BLaER1 (cell line): ENCODE results near the gene PBX1.

ENCODE experiments used
- H3K27ac ChIP-seq: shearing (Covaris generic); formaldehyde crosslinking; 2 replicates; pipeline ENCODE4 v1.8.1; 2022
- H3K27me3 ChIP-seq: shearing (Covaris generic); formaldehyde crosslinking; 2 replicates; pipeline ENCODE4 v1.8.1; 2022
- H3K36me3 ChIP-seq: shearing (Covaris generic); formaldehyde crosslinking; 2 replicates; pipeline ENCODE4 v1.8.1; 2022
- H3K4me1 ChIP-seq: shearing (Covaris generic); formaldehyde crosslinking; 2 replicates; pipeline ENCODE4 v1.8.1; 2022
- H3K4me2 ChIP-seq: shearing (Covaris generic); formaldehyde crosslinking; 2 replicates; pipeline ENCODE4 v1.8.1; 2022
- H3K4me3 ChIP-seq: shearing (Covaris generic); formaldehyde crosslinking; 2 replicates; pipeline ENCODE4 v1.8.1; 2022
- H3K9ac ChIP-seq: shearing (Covaris generic); formaldehyde crosslinking; 2 replicates; pipeline ENCODE4 v1.8.1; 2022
- H3K9me3 ChIP-seq: shearing (Covaris generic); formaldehyde crosslinking; 2 replicates; pipeline ENCODE4 v1.8.1; 2022
- H4K20me1 ChIP-seq: shearing (Covaris generic); formaldehyde crosslinking; 2 replicates; pipeline ENCODE4 v1.8.1; 2022
- Cebpa-rat ChIP-seq: shearing (Covaris generic); IDR thresholded peaks from 2 replicates; pipeline ENCODE4 v1.8.1; 2022

Gene PBX1

DNA sequence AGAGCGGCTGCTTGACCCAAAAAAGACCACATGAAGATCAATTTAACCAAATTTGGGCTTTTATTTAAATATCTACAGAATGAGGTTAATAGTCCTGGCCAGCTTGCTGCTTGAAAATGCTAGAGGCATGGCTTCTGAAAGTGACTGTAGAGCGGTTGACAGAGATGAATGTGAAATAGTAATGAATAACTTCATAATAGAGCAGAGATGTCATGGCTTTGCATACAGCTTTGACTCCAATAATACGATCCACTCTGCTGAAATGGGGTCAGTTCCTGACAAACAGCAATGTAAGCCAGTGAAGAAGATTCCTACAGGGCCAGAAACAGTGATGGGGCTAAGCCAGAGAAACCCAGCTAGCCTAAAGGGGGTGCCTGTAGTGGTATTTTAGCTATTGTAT lies 183.8 kb downstream of the PBX1 start:
- Histone ChIP-seq H3K27ac (no peak overlapping the region), H3K27me3 (no peaks in the 10 kb centered on the region), H3K4me1 (peaks cover 23% of the 10 kb centered on the region), H3K36me3 (peaks cover 73% of the 10 kb centered on the region; the same call in 1 of the 2 replicates), H4K20me1 (peaks cover 100% of the 10 kb centered on the region), H3K4me2 (no peak overlapping the region), H3K9ac (no peak overlapping the region), H3K9me3 (no peaks in the 10 kb centered on the region), H3K4me3 (no peak overlapping the region)
- no peak for TF ChIP-seq Cebpa-rat

- Histone ChIP-seq H3K9ac (no peak overlapping the region), H3K4me3 (no peak overlapping the region), H3K9me3 (no peaks in the 10 kb centered on the region), H3K27ac (no peak overlapping the region), H3K4me1 (peaks cover 31% of the 10 kb centered on the region), H3K27me3 (no peaks in the 10 kb centered on the region), H4K20me1 (peaks cover 100% of the 10 kb centered on the region), H3K36me3 (peaks cover 75% of the 10 kb centered on the region), H3K4me2 (no peak overlapping the region)
- no peak for TF ChIP-seq Cebpa-rat
Measured at GRCh38 chr1:164743976-164744375, 185.0 kb downstream of the PBX1 start.

GRCh38 chr1:164745736-164746135 lies 186.8 kb downstream of the PBX1 start:
- no peak overlapping the region for H3K27ac ChIP-seq
- H3K4me2 ChIP-seq, result no peak overlapping the region
- H3K9ac ChIP-seq, result no peak overlapping the region
- no peaks in the 10 kb centered on the region for H3K27me3 ChIP-seq
- peaks cover 81% of the 10 kb centered on the region for H3K36me3 ChIP-seq
- peaks cover 31% of the 10 kb centered on the region for H3K4me1 ChIP-seq
- no peak for TF ChIP-seq Cebpa-rat
- H4K20me1 ChIP-seq, result peaks cover 100% of the 10 kb centered on the region
- H3K4me3 ChIP-seq, result no peak overlapping the region
- H3K9me3 ChIP-seq, result no peaks in the 10 kb centered on the region

GRCh38 chr1:164746632-164747031 lies 187.6 kb downstream of the PBX1 start:
- H3K9ac ChIP-seq, result no peak overlapping the region
- TF ChIP-seq Cebpa-rat, result no peak
- H4K20me1 ChIP-seq, result peaks cover 100% of the 10 kb centered on the region
- no peak overlapping the region for H3K4me2 ChIP-seq
- peaks cover 31% of the 10 kb centered on the region for H3K4me1 ChIP-seq
- H3K9me3 ChIP-seq, result no peaks in the 10 kb centered on the region
- peaks cover 77% of the 10 kb centered on the region for H3K36me3 ChIP-seq
- no peak overlapping the region for H3K27ac ChIP-seq
- no peaks in the 10 kb centered on the region for H3K27me3 ChIP-seq
- H3K4me3 ChIP-seq, result no peak overlapping the region

- Histone ChIP-seq H3K9ac (no peak overlapping the region), H3K4me2 (peak overlapping the region; percentile 11; the same call in 1 of the 2 replicates), H3K36me3 (peaks cover 78% of the 10 kb centered on the region), H3K4me3 (no peak overlapping the region), H4K20me1 (peaks cover 100% of the 10 kb centered on the region), H3K27ac (no peak overlapping the region), H3K4me1 (peaks cover 31% of the 10 kb centered on the region), H3K9me3 (no peaks in the 10 kb centered on the region), H3K27me3 (no peaks in the 10 kb centered on the region)
- TF ChIP-seq Cebpa-rat, result no peak
Measured at GRCh38 chr1:164748253-164748899, 189.4 kb downstream of the PBX1 start.

GRCh38 chr1:164753521-164754077 lies 194.6 kb downstream of the PBX1 start:
- TF ChIP-seq Cebpa-rat, result no peak
- Histone ChIP-seq H3K9me3 (no peaks in the 10 kb centered on the region), H3K27ac (no peak overlapping the region), H3K4me1 (no peaks in the 10 kb centered on the region), H3K4me3 (no peak overlapping the region), H4K20me1 (peaks cover 100% of the 10 kb centered on the region), H3K4me2 (no peak overlapping the region), H3K36me3 (peaks cover 62% of the 10 kb centered on the region), H3K9ac (no peak overlapping the region), H3K27me3 (no peaks in the 10 kb centered on the region)

- Histone ChIP-seq H3K4me3 (no peak overlapping the region), H3K36me3 (peaks cover 64% of the 10 kb centered on the region), H3K4me1 (no peaks in the 10 kb centered on the region), H3K9me3 (no peaks in the 10 kb centered on the region), H3K27me3 (no peaks in the 10 kb centered on the region), H3K27ac (no peak overlapping the region), H3K9ac (no peak overlapping the region), H3K4me2 (no peak overlapping the region), H4K20me1 (peaks cover 100% of the 10 kb centered on the region)
- no peak for TF ChIP-seq Cebpa-rat
Measured at GRCh38 chr1:164754088-164754600, 195.2 kb downstream of the PBX1 start.

- Histone ChIP-seq H3K27ac (no peak overlapping the region), H3K9me3 (no peaks in the 10 kb centered on the region), H3K9ac (no peak overlapping the region), H3K4me3 (no peak overlapping the region), H4K20me1 (peaks cover 98% of the 10 kb centered on the region), H3K27me3 (no peaks in the 10 kb centered on the region), H3K36me3 (peaks cover 64% of the 10 kb centered on the region), H3K4me2 (no peak overlapping the region), H3K4me1 (no peaks in the 10 kb centered on the region)
- no peak for TF ChIP-seq Cebpa-rat
Measured at GRCh38 chr1:164755690-164756089, 196.7 kb downstream of the PBX1 start.

- Histone ChIP-seq H3K4me1 (no peaks in the 10 kb centered on the region), H3K27me3 (no peaks in the 10 kb centered on the region), H3K36me3 (peaks cover 66% of the 10 kb centered on the region), H3K9ac (no peak overlapping the region), H3K4me3 (no peak overlapping the region), H4K20me1 (peaks cover 98% of the 10 kb centered on the region), H3K9me3 (no peaks in the 10 kb centered on the region), H3K4me2 (no peak overlapping the region), H3K27ac (no peak overlapping the region)
- no peak for TF ChIP-seq Cebpa-rat
Measured at GRCh38 chr1:164756741-164757140, 197.8 kb downstream of the PBX1 start.

DNA sequence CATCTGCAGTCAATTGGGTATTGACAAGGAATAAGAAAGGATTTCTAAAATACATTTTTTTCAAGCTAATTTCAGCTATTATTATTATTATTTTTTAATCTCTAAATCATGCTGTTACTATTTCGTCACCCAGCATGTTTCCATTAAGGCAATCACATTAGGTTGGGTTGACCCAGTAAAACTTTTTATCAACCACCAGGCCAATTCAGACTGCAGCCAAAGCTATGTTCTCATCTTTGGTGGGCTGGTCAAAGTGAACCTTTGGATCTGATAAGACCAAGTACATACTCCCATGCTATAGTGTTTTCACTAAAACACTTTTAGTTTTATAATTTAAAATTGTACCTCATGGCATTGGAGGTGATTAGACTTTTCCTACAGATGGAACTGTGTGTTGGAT lies 198.6 kb downstream of the PBX1 start:
- no peak overlapping the region for H3K4me3 ChIP-seq

More for the DNA sequence above, 198.6 kb downstream of the PBX1 start:
- H3K4me2 ChIP-seq, result no peak overlapping the region
- peaks cover 98% of the 10 kb centered on the region for H4K20me1 ChIP-seq
- H3K4me1 ChIP-seq, result no peaks in the 10 kb centered on the region
- no peak for TF ChIP-seq Cebpa-rat
- no peak overlapping the region for H3K9ac ChIP-seq
- H3K27ac ChIP-seq, result no peak overlapping the region
- no peaks in the 10 kb centered on the region for H3K27me3 ChIP-seq
- no peaks in the 10 kb centered on the region for H3K9me3 ChIP-seq
- H3K36me3 ChIP-seq, result peaks cover 65% of the 10 kb centered on the region
